Measurements from ENCODE around the gene NOP53.

GRCh38 chr19:47766670-47767069, 21.3 kb downstream of the NOP53 start:
- TF ChIP-seq POLR2AphosphoS5 (IDR thresholded peaks at IDR 0.05) (no peak), CTCF (IDR thresholded peaks at IDR 0.05) (no peak)
